GM12878 (cell line): ENCODE results near the gene TNFAIP8L1. TPM values are rescaled to one million over a fixed set of nuclear protein-coding genes. Genes with fewer than 3 reads are reported as not detected.

Source experiments
- BMI1 ChIP-seq: fragments of 450-650 bp; IDR thresholded peaks from 2 replicates; pipeline ENCODE4 v1.6.1; 2016; ENCODE audit warnings: mild to moderate bottlenecking, moderate library complexity, borderline replicate concordance
- CHD1 ChIP-seq: IDR thresholded peaks from 2 replicates; pipeline ENCODE4 v1.6.1; 2012; ENCODE audit warnings: low read depth, low read length, improper control_type of control experiment
- CREB1 ChIP-seq: IDR thresholded peaks from 2 replicates; pipeline ENCODE4 v1.6.1; 2012; ENCODE audit warnings: low read depth, mild to moderate bottlenecking, inconsistent platforms
- EGR1 ChIP-seq, 2 experiments: IDR thresholded peaks; 1 replicate in 1 of 2; 2 replicates in 1 of 2; pipeline ENCODE4 v1.6.1; 2011 to 2012; ENCODE audit warnings: low read depth in 2 of 2, low read length in 2 of 2, borderline replicate concordance in 1 of 2, mild to moderate bottlenecking in 1 of 2, moderate library complexity in 1 of 2
- NFYB ChIP-seq: IDR thresholded peaks from 2 replicates; pipeline ENCODE4 v1.6.1; 2011; ENCODE audit warnings: low read depth, mild to moderate bottlenecking, low read length, improper control_type of control experiment, moderate library complexity; ENCODE audit not compliant: insufficient read depth
- PRDM15 ChIP-seq: fragments of 450-650 bp; formaldehyde crosslinking; IDR thresholded peaks from 2 replicates; pipeline ENCODE4 v1.4.0; 2020; ENCODE audit warnings: mild to moderate bottlenecking, moderate library complexity
- SIN3A ChIP-seq: IDR thresholded peaks from 2 replicates; pipeline ENCODE4 v1.6.1; 2012; ENCODE audit warnings: low read depth, low read length, improper control_type of control experiment
- SMC3 ChIP-seq: IDR thresholded peaks from 2 replicates; pipeline ENCODE4 v1.6.1; 2011; ENCODE audit warnings: low read length, improper control_type of control experiment, borderline replicate concordance
- SPI1 ChIP-seq: IDR thresholded peaks from 2 replicates; pipeline ENCODE4 v1.6.1; 2011; ENCODE audit warnings: low read depth, mild to moderate bottlenecking, low read length, moderate library complexity, borderline replicate concordance; ENCODE audit not compliant: insufficient read depth
- TARDBP ChIP-seq: IDR thresholded peaks from 2 replicates; pipeline ENCODE4 v1.6.1; 2016; ENCODE audit warnings: borderline replicate concordance
- TCF3 ChIP-seq: IDR thresholded peaks from 2 replicates; pipeline ENCODE4 v1.6.1; 2012; ENCODE audit warnings: low read depth, mild to moderate bottlenecking, low read length, borderline replicate concordance; ENCODE audit not compliant: insufficient read depth
- USF1 ChIP-seq: IDR thresholded peaks from 2 replicates; pipeline ENCODE4 v1.6.1; 2011; ENCODE audit warnings: borderline replicate concordance, low read depth, mild to moderate bottlenecking, moderate library complexity, mixed read lengths, low read length; ENCODE audit not compliant: insufficient read depth; ENCODE audit errors: extremely low read length
- USF2 ChIP-seq: IDR thresholded peaks from 2 replicates; pipeline ENCODE4 v1.6.1; 2011; ENCODE audit warnings: low read depth, low read length, improper control_type of control experiment, borderline replicate concordance
- YY1 ChIP-seq: IDR thresholded peaks from 2 replicates; pipeline ENCODE4 v1.6.1; 2011; ENCODE audit warnings: low read depth, mild to moderate bottlenecking, low read length
- ZNF217 ChIP-seq: fragments of 450-650 bp; IDR thresholded peaks from 2 replicates; pipeline ENCODE4 v1.6.1; 2017; ENCODE audit warnings: antibody characterized with exemption, mild to moderate bottlenecking
- ZNF274 ChIP-seq: IDR thresholded peaks from one replicate; pipeline ENCODE4 v1.8.0; 2011; ENCODE audit not compliant: insufficient read length, insufficient read depth
- polyA plus RNA-seq, 11 experiments: library from polyadenylated mRNA; depleted of rRNA in 4 of 11; unstranded in 6 of 11; stranded (reverse) in 5 of 11; fragments of >200 nt; fragmentation: Nextera tagmentation in 4 of 11; fragmentation: Illumina TruSeq in 1 of 11; extraction: Ambion mirVana in 4 of 11; extraction: Trizol in 1 of 11; gene quantifications; 1 replicate in 1 of 11; 2 replicates in 10 of 11; pipeline versions ENCODE4 v1.2.1 to v1.2.3, GENCODE V29; 2011 to 2016; ENCODE audit warnings: inconsistent platforms in 2 of 11, missing spikeins in 2 of 11, low read depth in 1 of 11
- total RNA-seq, 4 experiments: library from RNA; depleted of rRNA in 3 of 4; stranded (reverse); fragments of >200 nt in 3 of 4; fragmentation: Illumina TruSeq in 1 of 4; extraction: Trizol in 1 of 4; gene quantifications; 2 replicates each; pipeline versions ENCODE4 v1.2.1 to v1.2.3, GENCODE V29; 2013 to 2021
- TF ChIP-seq, protein P1 (sequence below): fragments of 450-650 bp; IDR thresholded peaks from 2 replicates; pipeline ENCODE4 v1.6.1; 2017; ENCODE audit warnings: low read depth, mild to moderate bottlenecking, moderate library complexity

Gene TNFAIP8L1
- total and polyA plus RNA-seq, 10 of the 15 experiments (the other 5 are each of a cell fraction or from before 2014, with no cell fraction given): 0.93 to 12.7 (median 8.6) TPM

DNA sequence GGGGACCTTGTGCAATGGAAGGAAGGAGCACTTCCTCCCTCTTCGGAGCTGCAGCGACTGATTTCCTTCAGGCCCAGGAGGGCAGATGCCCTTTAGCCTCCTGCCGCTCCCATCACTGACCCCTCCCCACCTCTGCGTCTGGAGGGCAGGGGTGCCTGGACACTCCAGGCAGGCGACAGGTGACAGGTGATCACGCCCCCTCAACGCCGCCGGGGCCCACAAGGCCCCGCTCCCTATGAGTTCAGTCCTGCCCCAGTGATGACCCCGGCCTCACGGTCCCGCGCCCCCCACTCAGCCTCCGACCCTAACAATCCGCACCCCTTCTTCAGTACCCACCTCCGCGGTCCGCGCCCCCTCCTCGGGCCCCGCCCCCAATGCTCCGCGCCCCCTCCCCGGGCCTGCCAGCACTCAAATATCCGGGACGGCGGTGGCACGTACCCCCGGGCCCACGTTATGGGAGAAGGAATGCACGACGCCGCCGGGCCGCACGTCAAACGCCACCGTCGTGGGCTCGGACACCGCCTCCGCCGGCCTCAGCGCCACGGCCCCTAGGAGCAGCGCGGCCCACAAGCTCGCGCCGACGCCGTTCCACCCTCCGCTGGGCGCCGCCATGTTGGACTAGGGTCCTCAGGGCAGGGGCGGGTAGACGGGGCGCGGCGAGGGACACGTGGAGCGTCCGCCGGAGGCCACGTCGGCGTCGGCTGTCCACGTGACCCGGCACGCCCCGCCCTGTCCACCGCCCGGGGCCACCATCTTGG is 30.6 kb downstream of the TNFAIP8L1 start, which contains the start of gene MYDGF (continued):
- TF ChIP-seq YY1: peak; percentile 99
- TF ChIP-seq USF1: peak; percentile 95
- 0 out of 2 replicates have a peak, but pooled peaks have one; percentile 52 for TF ChIP-seq SIN3A
- no peak for TF ChIP-seq PRDM15 (CRISPR knock-in tag)
- no peak for TF ChIP-seq ZNF274
- TF ChIP-seq SPI1: peak; percentile 68
- no peak for TF ChIP-seq TARDBP
- TF ChIP-seq NFYB: peak; percentile 73; the same call in 1 of the 2 replicates
- no peak for TF ChIP-seq ZNF217
- TF ChIP-seq CHD1: no peak
- TF ChIP-seq BMI1: no peak
- peak; percentile 84 for TF ChIP-seq CREB1
- peak; percentile 58 to 61; a peak in 2 of 3 replicates for TF ChIP-seq EGR1 (IDR thresholded peaks at IDR 0.05; ENCODE audit: borderline replicate concordance in 1 of 2, low read depth in 2 of 2, low read length in 2 of 2)
- 0 out of 2 replicates have a peak, but pooled peaks have one; percentile 29 for TF ChIP-seq TCF3
- TF ChIP-seq, protein P1, sequence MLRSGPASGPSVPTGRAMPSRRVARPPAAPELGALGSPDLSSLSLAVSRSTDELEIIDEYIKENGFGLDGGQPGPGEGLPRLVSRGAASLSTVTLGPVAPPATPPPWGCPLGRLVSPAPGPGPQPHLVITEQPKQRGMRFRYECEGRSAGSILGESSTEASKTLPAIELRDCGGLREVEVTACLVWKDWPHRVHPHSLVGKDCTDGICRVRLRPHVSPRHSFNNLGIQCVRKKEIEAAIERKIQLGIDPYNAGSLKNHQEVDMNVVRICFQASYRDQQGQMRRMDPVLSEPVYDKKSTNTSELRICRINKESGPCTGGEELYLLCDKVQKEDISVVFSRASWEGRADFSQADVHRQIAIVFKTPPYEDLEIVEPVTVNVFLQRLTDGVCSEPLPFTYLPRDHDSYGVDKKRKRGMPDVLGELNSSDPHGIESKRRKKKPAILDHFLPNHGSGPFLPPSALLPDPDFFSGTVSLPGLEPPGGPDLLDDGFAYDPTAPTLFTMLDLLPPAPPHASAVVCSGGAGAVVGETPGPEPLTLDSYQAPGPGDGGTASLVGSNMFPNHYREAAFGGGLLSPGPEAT: 0 out of 2 replicates have a peak, but pooled peaks have one; percentile 19
- peak; percentile 90 for TF ChIP-seq USF2
- no peak for TF ChIP-seq SMC3
